Measurements from ENCODE around the gene SMIM38. TPM values are rescaled to one million over a fixed set of nuclear protein-coding genes. Genes with fewer than 3 reads are reported as not detected.
"Not testable (repeated sequence)": the region's sequence is repeated elsewhere in the genome, so short reads cannot be mapped to it uniquely, and the experiment has no call there.

The SMIM38 gene
- total RNA-seq, 2 donors from 2014 or later, result 8.9 to 15.6 TPM

- no peak for ATAC-seq
- Histone ChIP-seq H3K4me1 (peaks cover 18% of the 10 kb centered on the region), H3K36me3 (replicated peaks in 1 of 2; ENCODE audit: insufficient read depth in 1 of 2, low read depth in 2 of 2) (no peaks in the 10 kb centered on the region), H3K9me3 (no peaks in the 10 kb centered on the region), H3K27ac (peak overlapping the region in 1 of 4 donors; percentile 8), H3K4me3 (no peak overlapping the region), H3K27me3 (no peaks in the 10 kb centered on the region)
- no peak for TF ChIP-seq CTCF (IDR thresholded peaks at IDR 0.05)
- TF ChIP-seq POLR2A (IDR thresholded peaks at IDR 0.05), result no peak
- peak in 2 of 4 donors; percentile 1 to 6 for DNase-seq
- intact Hi-C loops (cut with DNase I), result no loop called here
- WGBS, 2 donors, result 84 to 89% methylated on average over 10 to 14 of the region's 14 CpGs
These were observed 20.0 kb upstream of the SMIM38 start for GRCh38 chr11:69135420-69136363.

- Histone ChIP-seq H3K4me1 (peaks cover 12% of the 10 kb centered on the region), H3K27me3 (no peaks in the 10 kb centered on the region), H3K36me3 (replicated peaks in 1 of 2; ENCODE audit: insufficient read depth in 1 of 2, low read depth in 2 of 2) (no peaks in the 10 kb centered on the region), H3K4me3 (no peak overlapping the region), H3K27ac (no peak overlapping the region), H3K9me3 (no peaks in the 10 kb centered on the region)
- TF ChIP-seq POLR2A (IDR thresholded peaks at IDR 0.05) (no peak), CTCF (IDR thresholded peaks at IDR 0.05) (no peak)
- intact Hi-C loops (cut with DNase I), result no loop called here
- no peak for ATAC-seq
- DNase-seq, result peak in 1 of 4 donors; percentile 7
- 96% methylated on average over 4 of the region's 9 CpGs for WGBS, 2 donors
These were observed 19.3 kb upstream of the SMIM38 start for GRCh38 chr11:69136471-69136870.

GRCh38 chr11:69137151-69137844 is 18.4 kb upstream of the SMIM38 start:
- H3K27me3 ChIP-seq, result no peaks in the 10 kb centered on the region
- no peaks in the 10 kb centered on the region for H3K9me3 ChIP-seq
- intact Hi-C loops (cut with DNase I), result no loop called here
- ATAC-seq (no peak), DNase-seq (peak in 1 of 4 donors; percentile 13)
- TF ChIP-seq CTCF (IDR thresholded peaks at IDR 0.05) (no peak), POLR2A (IDR thresholded peaks at IDR 0.05) (no peak)
- no peak overlapping the region for H3K27ac ChIP-seq
- H3K36me3 ChIP-seq (replicated peaks in 1 of 2; ENCODE audit: insufficient read depth in 1 of 2, low read depth in 2 of 2), result no peaks in the 10 kb centered on the region
- peaks cover 6% of the 10 kb centered on the region for H3K4me1 ChIP-seq
- H3K4me3 ChIP-seq, result no peak overlapping the region
- WGBS, 2 donors, result 87% methylated on average over 5 to 8 of the region's 8 CpGs

DNA sequence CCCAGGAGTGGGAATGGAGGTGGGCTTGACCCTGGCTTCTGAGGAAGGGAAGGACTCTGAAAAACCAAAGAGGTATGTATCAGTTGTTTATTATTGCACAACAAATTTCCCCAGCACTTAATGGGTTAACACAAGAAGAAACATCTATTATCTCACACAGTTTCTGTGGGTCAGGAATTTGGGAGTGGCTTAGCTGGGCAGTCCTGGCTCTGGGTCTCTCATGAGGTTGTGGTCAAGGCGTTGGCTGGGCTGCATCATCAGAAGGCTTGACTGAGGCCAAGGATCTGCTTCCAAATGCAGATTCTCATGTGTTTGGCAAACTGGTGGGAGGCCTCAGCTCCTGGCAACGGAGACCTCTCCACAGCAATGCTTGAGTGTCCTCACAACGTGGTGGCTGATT is 17.5 kb upstream of the SMIM38 start:
- Histone ChIP-seq H3K4me1 (peaks cover 6% of the 10 kb centered on the region), H3K27ac (no peak overlapping the region), H3K36me3 (replicated peaks in 1 of 2; ENCODE audit: insufficient read depth in 1 of 2, low read depth in 2 of 2) (no peaks in the 10 kb centered on the region), H3K4me3 (no peak overlapping the region), H3K27me3 (no peaks in the 10 kb centered on the region), H3K9me3 (no peaks in the 10 kb centered on the region)
- TF ChIP-seq POLR2A (IDR thresholded peaks at IDR 0.05) (no peak), CTCF (IDR thresholded peaks at IDR 0.05) (no peak)
- ATAC-seq (no peak), DNase-seq (peak in 1 of 4 donors; percentile 8)
- intact Hi-C loops (cut with DNase I), result no loop called here
- WGBS, 2 donors, result 67 to 82% methylated on average over 1 to 3 of the region's 3 CpGs

- WGBS, 2 donors, result 96 to 98% methylated on average over 7 of the region's 7 CpGs
- intact Hi-C loops (cut with DNase I); ATAC-seq; H3K36me3 ChIP-seq (replicated peaks in 1 of 2; ENCODE audit: insufficient read depth in 1 of 2, low read depth in 2 of 2); H3K4me3 ChIP-seq; H3K9me3 ChIP-seq; H3K27me3 ChIP-seq; DNase-seq; H3K27ac ChIP-seq; H3K4me1 ChIP-seq: not testable (repeated sequence)
These were observed 15.6 kb upstream of the SMIM38 start for GRCh38 chr11:69140161-69140560.

Measured in body of pancreas (tissue), 4 donors.